DMS53 treated with DMSO at 0.1 percent for 48 hours (cell line): Measurements from ENCODE around the gene AFMID.
"Not testable (repeated sequence)": the region's sequence is repeated elsewhere in the genome, so short reads cannot be mapped to it uniquely, and the experiment has no call there.

ENCODE experiments used
- DNase-seq: peaks from one replicate; lab custom pipeline; 2025; ENCODE audit not compliant: unreplicated experiment; lab: John Stamatoyannopoulos, UW

AFMID gene

GRCh38 chr17:78219396-78220150 is 32.4 kb downstream of the AFMID start:
- no peak for DNase-seq

- no peak for DNase-seq
These were observed 35.9 kb downstream of the AFMID start for GRCh38 chr17:78223061-78223460.

- no peak for DNase-seq
These were observed 36.6 kb downstream of the AFMID start for GRCh38 chr17:78223765-78224164.

GRCh38 chr17:78224231-78225087 is 37.3 kb downstream of the AFMID start:
- no peak for DNase-seq

- no peak for DNase-seq
These were observed 38.1 kb downstream of the AFMID start for GRCh38 chr17:78225088-78225865.

- no peak for DNase-seq
These were observed 39.0 kb downstream of the AFMID start for GRCh38 chr17:78226055-78226758.

GRCh38 chr17:78226759-78227454 is 39.7 kb downstream of the AFMID start:
- peak; percentile 76 for DNase-seq

- peak; percentile 85 for DNase-seq
These were observed 40.3 kb downstream of the AFMID start for GRCh38 chr17:78227455-78227916.

GRCh38 chr17:78228176-78228575 is 41.0 kb downstream of the AFMID start:
- no peak for DNase-seq

GRCh38 chr17:78230252-78230962 is 43.2 kb downstream of the AFMID start:
- DNase-seq = no peak

GRCh38 chr17:78230996-78231935 is 44.1 kb downstream of the AFMID start, which contains the start of gene TMEM235:
Gene TMEM235, plus strand, starts transcription at chr17:78231631. Its CDS starts 393 bp downstream, at chr17:78232024.
- no peak for DNase-seq

GRCh38 chr17:78231991-78232858 is 45.1 kb downstream of the AFMID start:
- no peak for DNase-seq

GRCh38 chr17:78232859-78233173 is 45.7 kb downstream of the AFMID start:
- DNase-seq = no peak

- DNase-seq = no peak
These were observed 46.5 kb downstream of the AFMID start for GRCh38 chr17:78233678-78234077.

- DNase-seq = no peak
These were observed 47.2 kb downstream of the AFMID start for GRCh38 chr17:78234261-78234865.

GRCh38 chr17:78235022-78235421 is 47.9 kb downstream of the AFMID start:
- not testable (repeated sequence) for DNase-seq

GRCh38 chr17:78235885-78236284 is 48.7 kb downstream of the AFMID start:
- DNase-seq = no peak
